GM12891 (cell line): ENCODE results near the gene REC8.

Experiments used
- POLR2A ChIP-seq: IDR thresholded peaks from 2 replicates; pipeline ENCODE4 v1.6.1; 2011; ENCODE audit warnings: low read depth, low read length, control low read depth
- POLR2AphosphoS5 ChIP-seq: IDR thresholded peaks from 2 replicates; pipeline ENCODE4 v1.6.1; 2011; ENCODE audit warnings: low read depth, low read length, control low read depth
- SPI1 ChIP-seq: IDR thresholded peaks from 2 replicates; pipeline ENCODE4 v1.6.1; 2011; ENCODE audit warnings: low read depth, low read length, control low read depth

- TF ChIP-seq POLR2AphosphoS5: no peak
- no peak for TF ChIP-seq POLR2A
- TF ChIP-seq SPI1: no peak
These were observed 15.0 kb upstream of the REC8 start for GRCh38 chr14:24156840-24157239.
